ENCODE data around the gene NUPR1. TPM values are rescaled to one million over a fixed set of nuclear protein-coding genes. Genes with fewer than 3 reads are reported as not detected.
A peak's percentile ranks its signal among the peaks of the same experiment; 100 is the strongest.
"Not testable (repeated sequence)": the region's sequence is repeated elsewhere in the genome, so short reads cannot be mapped to it uniquely, and the experiment has no call there.

The NUPR1 gene
- polyA plus RNA-seq, 6 donors from 2014 or later, result not detected

DNA sequence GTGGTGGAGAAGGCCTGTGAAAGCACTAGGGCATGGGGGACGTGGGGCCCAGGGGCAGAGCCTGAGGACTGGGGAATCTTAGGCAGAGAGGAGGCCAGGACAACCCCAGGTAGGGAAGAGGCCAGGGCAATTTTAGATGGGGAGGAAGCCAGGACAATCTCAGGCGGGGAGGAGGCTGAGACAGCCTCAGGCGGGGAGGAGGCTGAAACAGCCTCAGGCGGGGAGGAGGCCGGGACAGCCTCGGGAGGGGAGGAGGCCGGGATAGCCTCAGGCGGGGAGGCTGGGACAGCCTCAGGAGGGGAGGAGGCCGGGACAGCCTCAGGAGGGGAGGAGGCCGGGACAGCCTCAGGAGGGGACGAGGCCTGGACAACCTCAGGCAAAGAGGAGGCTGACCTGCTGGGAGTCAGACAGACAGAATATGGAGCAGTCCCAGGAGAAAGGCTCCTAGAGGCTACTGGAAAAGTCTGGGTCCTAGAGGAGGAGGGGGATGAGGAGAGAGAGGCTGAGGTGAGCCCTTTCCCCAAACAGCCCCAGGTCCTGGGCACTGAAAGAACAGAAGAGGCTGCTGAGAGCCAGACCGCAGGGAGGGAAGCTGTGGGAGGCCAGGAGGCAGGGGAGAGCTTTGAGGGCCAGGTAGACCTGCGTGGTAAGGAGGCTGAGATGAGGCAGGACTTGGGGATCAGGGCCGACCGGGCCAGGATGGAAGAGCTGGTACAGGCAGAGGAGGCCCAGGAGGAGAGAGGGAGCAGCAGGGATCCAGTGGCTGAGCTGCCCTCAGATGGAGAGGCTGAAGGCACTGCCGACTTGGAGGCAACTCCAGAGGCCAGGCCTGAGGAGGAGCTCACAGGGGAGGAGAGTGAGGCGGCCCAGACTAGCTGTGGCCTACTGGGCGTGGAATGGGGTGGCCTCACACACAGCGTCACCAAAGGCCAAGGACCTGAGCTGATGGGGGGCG, 42.7 kb downstream of the NUPR1 start:
- DNase-seq (no peak), ATAC-seq (ENCODE audit: low read depth in 2 of 2) (no peak)
- Mint-ChIP-seq H3K27me3 (no peaks in the 10 kb centered on the region), H3K4me3 (peak overlapping the region in 3 of 8 donors; percentile 13 to 92 (median 53)), H3K27ac (peak overlapping the region; percentile 68 to 96 (median 88)), H3K4me1 (peaks cover 39 to 62% (median 44%) of the 10 kb centered on the region in 3 donors), H3K36me3 (peaks cover 0 to 3% of the 10 kb centered on the region in 2 donors), H3K9me3 (no peaks in the 10 kb centered on the region)

DNA sequence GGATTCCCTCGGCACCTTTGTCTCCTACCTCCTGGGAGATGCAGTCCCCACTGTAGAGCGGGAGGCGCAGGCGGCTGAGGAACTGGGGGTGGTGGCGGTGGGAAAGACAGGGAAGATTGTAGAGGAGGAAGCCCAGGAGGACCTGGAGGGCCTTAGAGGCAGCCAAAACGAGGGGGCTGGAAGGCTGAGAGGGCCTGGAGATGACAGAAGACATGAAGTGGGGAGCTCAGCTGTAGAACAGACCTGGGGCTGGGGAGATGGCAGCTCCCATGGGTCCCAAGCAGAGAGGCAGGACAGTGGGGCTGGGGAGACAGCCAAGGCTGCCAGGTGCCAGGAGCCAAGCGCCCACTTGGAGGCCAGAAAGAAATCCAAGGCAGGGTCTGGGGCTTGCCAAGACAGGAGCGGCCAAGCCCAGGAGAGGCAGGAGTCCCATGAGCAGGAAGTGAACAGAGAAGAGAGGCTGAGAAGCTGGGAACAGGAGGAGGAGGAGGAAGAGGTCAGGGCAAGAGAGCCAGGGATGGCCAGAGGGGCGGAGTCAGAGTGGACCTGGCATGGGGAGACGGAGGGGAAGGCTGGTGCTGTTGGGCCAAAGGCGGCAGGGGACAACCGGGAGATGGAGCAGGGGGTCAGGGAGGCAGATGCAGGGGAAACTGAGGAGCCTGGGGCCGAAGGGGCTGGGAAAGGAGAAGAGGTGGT, 43.5 kb downstream of the NUPR1 start:
- Mint-ChIP-seq H3K27ac (peak overlapping the region; percentile 78 to 98 (median 92)), H3K36me3 (peaks cover 0 to 3% of the 10 kb centered on the region in 2 donors), H3K4me3 (peak overlapping the region in 6 of 8 donors; percentile 76 to 92 (median 88)), H3K9me3 (no peaks in the 10 kb centered on the region), H3K27me3 (no peaks in the 10 kb centered on the region), H3K4me1 (peaks cover 39 to 59% (median 40%) of the 10 kb centered on the region in 3 donors)
- DNase-seq, result no peak
- ATAC-seq (ENCODE audit: low read depth in 2 of 2), result no peak

DNA sequence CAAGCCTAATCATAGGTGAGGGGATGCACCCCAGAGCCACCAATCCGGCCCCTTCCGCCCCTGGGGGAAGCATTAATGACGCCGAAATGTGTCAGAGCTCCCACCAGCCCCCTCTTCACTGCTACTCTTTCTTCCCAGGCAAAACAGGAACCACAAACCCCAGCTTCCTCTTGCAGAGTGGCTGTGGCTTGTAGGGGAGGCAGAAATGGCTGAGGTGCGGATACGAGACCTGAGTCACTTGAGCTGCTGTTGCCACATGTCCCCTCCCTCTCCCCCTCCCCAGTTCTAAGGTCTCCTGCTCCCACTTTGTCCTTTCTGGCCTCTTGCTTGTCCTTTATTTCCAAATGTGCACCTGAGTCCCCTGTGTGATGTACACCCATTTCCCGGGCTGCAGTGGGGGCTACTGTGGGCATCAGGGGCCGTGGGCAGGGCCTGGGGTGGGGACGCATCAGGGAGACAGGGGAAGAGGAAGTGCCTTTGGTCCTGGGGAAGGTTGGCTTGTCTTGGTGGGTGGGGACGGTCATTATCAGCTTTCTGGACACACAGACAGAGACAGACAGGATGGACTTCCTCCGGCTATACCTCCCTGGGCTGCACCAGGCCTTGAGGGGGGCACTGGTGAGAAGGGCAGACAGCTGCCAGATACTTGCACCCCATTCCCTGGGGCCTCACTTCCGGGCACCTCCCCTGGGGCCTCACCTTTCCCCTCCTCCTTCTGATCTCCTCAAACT, 44.5 kb downstream of the NUPR1 start, which contains the start of gene APOBR:
Gene APOBR, plus strand, starts transcription at position 523 of the 731 bp plus-strand sequence. Its CDS starts 39 bp downstream, at position 562.
- ATAC-seq (ENCODE audit: low read depth in 2 of 2) (peak; percentile 84), DNase-seq (peak; percentile 92)
- no peaks in the 10 kb centered on the region for H3K9me3 Mint-ChIP-seq
- H3K27ac Mint-ChIP-seq, result peak within 1 kb of the TSS; percentile 88 to 98 (median 96)
- no peaks in the 10 kb centered on the region for H3K27me3 Mint-ChIP-seq
- H3K36me3 Mint-ChIP-seq, result peaks cover 0 to 3% of the 10 kb centered on the region in 2 donors
- peak within 1 kb of the TSS; percentile 76 to 92 (median 87) for H3K4me3 Mint-ChIP-seq
- peaks cover 34 to 60% (median 35%) of the 10 kb centered on the region in 3 donors for H3K4me1 Mint-ChIP-seq

DNA sequence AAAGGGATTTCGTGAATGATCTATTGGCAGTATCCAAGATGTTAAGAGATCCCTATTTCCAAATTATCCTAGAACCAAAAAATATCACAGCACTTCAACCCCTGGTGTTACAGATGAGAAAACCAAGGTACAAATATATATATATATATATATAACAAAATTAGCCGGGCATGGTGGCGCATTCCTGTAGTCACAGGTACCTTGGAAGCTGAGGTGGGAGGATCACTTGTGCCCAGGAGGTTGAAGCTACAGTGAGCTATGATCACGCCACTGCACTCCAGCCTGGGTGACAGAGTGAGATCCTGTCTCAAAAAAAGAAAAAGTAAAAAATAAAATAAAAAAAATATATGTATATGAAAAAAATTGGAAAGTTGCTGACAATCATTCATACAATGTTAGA, 46.3 kb downstream of the NUPR1 start:
- no peak for ATAC-seq (ENCODE audit: low read depth in 2 of 2)
- peaks cover 2 to 3% of the 10 kb centered on the region in 2 donors for H3K36me3 Mint-ChIP-seq
- no peaks in the 10 kb centered on the region for H3K27me3 Mint-ChIP-seq
- DNase-seq, result no peak
- H3K4me3 Mint-ChIP-seq, result peak overlapping the region; percentile 94 to 100 (median 98)
- peak overlapping the region; percentile 99 to 100 (median 100) for H3K27ac Mint-ChIP-seq
- H3K9me3 Mint-ChIP-seq, result no peaks in the 10 kb centered on the region
- H3K4me1 Mint-ChIP-seq, result peaks cover 35 to 62% (median 37%) of the 10 kb centered on the region in 3 donors

DNA sequence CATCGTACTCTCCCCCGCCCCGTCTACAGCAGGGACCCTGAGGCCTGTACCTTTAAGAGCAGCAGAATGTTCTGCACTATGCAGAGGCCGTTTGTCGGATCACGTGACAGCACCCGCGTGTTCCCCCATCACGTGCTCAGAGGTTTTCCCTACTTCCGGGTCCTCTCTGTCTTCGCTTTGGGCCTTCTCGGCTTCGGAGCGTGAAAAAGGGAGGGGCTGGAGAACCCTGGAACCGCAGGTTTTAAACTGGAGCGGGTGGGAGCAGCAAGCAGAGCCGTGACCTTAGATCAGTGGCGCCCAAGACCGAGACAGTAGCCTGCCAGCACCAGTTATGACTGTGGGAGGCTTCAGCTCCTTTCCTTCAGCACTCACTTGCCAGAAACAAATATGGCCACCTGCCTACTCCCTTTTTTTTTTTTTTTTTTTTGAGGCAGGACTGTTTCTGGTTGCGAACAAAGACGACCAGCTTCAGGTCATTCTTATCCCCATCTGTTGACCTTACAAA, 46.8 kb downstream of the NUPR1 start, which contains the start of gene CLN3:
Gene CLN3, minus strand, starts transcription at position 105 of the 505 bp plus-strand sequence. CDS start 315 bp downstream, outside the sequence.
- H3K27ac Mint-ChIP-seq, result peak within 1 kb of the TSS; percentile 99 to 100 (median 100)
- peak; percentile 75 to 77 for ATAC-seq (ENCODE audit: low read depth in 2 of 2)
- peaks cover 35 to 57% (median 39%) of the 10 kb centered on the region in 3 donors for H3K4me1 Mint-ChIP-seq
- peaks cover 3 to 7% of the 10 kb centered on the region in 2 donors for H3K36me3 Mint-ChIP-seq
- peak within 1 kb of the TSS; percentile 94 to 100 (median 98) for H3K4me3 Mint-ChIP-seq
- peak; percentile 92 for DNase-seq
- no peaks in the 10 kb centered on the region for H3K27me3 Mint-ChIP-seq
- no peaks in the 10 kb centered on the region for H3K9me3 Mint-ChIP-seq

DNA sequence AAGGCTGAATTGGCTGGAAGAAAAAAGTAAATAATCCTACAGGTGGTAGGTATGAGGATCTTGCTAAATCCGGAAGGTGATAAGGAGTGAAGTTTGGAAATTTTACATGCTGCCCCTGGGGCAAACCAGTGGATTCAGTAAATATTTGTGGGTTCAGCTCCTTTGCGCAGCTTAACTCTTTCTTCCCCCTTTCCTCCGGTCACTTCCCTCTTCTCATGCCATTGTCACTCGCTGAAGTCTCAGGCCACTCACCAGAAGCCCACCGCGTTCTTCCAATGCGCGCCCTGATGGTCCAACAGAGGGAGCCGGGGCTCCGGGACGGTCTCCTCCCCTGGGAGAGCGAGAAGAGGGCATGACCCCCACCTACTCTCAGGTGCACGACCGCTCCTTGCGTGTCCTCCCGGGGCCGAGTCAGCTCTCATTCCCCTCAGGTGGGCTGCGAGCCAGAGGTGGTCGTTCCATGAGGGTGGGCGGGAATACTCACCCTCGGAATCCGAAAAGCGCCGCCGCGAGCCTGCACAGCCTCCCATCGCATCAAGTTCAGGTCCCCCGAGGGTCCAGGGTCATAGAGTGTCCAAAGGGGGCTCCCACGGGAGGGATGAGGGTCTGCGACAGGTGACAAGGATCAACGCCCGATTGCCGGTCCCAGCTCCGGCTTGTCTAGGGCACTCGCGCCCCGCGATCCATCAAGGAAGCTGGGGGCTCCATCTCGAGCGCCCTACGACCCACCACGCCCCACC, 47.4 kb downstream of the NUPR1 start:
- Mint-ChIP-seq H3K4me3 (peak overlapping the region; percentile 94 to 100 (median 98)), H3K27me3 (no peaks in the 10 kb centered on the region), H3K9me3 (no peaks in the 10 kb centered on the region), H3K4me1 (peaks cover 34 to 53% (median 35%) of the 10 kb centered on the region in 3 donors), H3K36me3 (peaks cover 3 to 10% of the 10 kb centered on the region in 2 donors), H3K27ac (peak overlapping the region; percentile 99 to 100 (median 100))
- DNase-seq (no peak), ATAC-seq (ENCODE audit: low read depth in 2 of 2) (no peak)

DNA sequence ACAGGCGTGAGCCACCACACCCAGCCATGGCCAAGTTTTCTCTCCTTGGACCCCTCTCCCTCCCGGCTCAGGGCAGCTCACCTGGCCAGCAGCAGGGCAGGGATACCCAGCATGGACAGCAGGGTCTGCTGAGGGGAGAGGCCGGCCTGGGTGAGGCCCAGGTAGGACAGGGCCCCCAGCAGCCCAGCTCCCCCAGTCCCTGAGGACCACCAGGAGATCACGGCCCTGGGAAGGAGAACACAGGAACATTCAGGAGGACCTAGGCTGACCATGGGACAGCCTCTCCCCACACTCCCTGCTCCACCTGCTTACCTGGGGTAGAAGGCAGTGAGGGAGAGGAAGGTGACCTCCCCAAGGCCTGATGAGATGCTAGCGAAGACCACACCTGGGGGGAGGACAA, 52.5 kb downstream of the NUPR1 start:
- ATAC-seq (ENCODE audit: low read depth in 2 of 2), result no peak
- Mint-ChIP-seq H3K36me3 (peaks cover 0 to 20% of the 10 kb centered on the region in 2 donors), H3K4me1 (peaks cover 10 to 18% (median 11%) of the 10 kb centered on the region in 3 donors)

DNA sequence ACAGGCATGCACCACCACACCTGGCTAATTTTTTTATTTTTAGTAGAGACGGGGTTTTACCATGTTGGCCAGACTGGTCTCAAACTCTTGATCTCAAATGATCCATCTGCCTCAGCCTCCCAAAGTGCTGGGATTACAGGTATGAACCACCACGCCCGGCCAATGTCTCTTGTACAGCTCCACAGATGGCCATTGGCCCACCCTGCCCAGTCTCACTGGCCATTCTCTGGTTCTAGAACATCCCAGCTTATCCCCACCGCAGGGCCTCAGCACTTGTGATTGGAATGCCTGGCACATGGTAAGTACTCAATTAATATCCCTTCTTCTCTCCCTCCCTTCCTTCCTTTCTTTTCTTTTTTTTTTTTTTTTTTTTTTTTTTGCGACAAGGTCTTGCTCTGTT, 55.4 kb downstream of the NUPR1 start:
- not testable (repeated sequence) for ATAC-seq (ENCODE audit: low read depth in 2 of 2); DNase-seq; H3K9me3 Mint-ChIP-seq; H3K4me1 Mint-ChIP-seq; H3K27me3 Mint-ChIP-seq; H3K4me3 Mint-ChIP-seq
- Mint-ChIP-seq H3K27ac (peak overlapping the region in 1 of 6 donors; percentile 53), H3K36me3 (peaks cover 0 to 22% of the 10 kb centered on the region in 2 donors)

More for the DNA sequence above, 52.5 kb downstream of the NUPR1 start:
- DNase-seq, result no peak
- H3K27ac Mint-ChIP-seq, result no peak overlapping the region
- H3K9me3 Mint-ChIP-seq, result no peaks in the 10 kb centered on the region
- no peak overlapping the region for H3K4me3 Mint-ChIP-seq
- H3K27me3 Mint-ChIP-seq, result no peaks in the 10 kb centered on the region

Other genes with a start within 250 kb of the NUPR1 start
- gene SBK1, start 246.4 kb downstream of the NUPR1 start, polyA plus RNA-seq (ENCODE audit: low read depth in 6 of 6), result under 1 TPM; 0.19 to 0.76 (median 0.41) TPM
- gene NPIPB6, start 175.5 kb downstream of the NUPR1 start, polyA plus RNA-seq (ENCODE audit: low read depth in 6 of 6), result under 1 TPM in 3 of 6 donors, not detected in 3; 0.17 to 0.48 (median 0.34) TPM
- gene EIF3CL, start 135.1 kb downstream of the NUPR1 start, polyA plus RNA-seq (ENCODE audit: low read depth in 6 of 6), result 10 to 100 TPM in 4 of 6 donors, 1 to 10 TPM in 2; 7.4 to 30.6 (median 23.4) TPM
- gene NPIPB7, start 66.6 kb downstream of the NUPR1 start, polyA plus RNA-seq (ENCODE audit: low read depth in 6 of 6), result under 1 TPM in 1 of 6 donors, not detected in 5; 0.24 TPM
- 10 to 100 TPM in 5 of 6 donors, 1 to 10 TPM in 1; 2.7 to 21.2 (median 17.6) TPM for gene CLN3, start 46.9 kb downstream of the NUPR1 start, polyA plus RNA-seq (ENCODE audit: low read depth in 6 of 6)
- under 1 TPM in 2 of 6 donors, not detected in 4; 0.08 to 0.13 TPM for gene APOBR, start 44.3 kb downstream of the NUPR1 start, polyA plus RNA-seq (ENCODE audit: low read depth in 6 of 6)
- not detected for gene IL27, start 32.1 kb downstream of the NUPR1 start, polyA plus RNA-seq (ENCODE audit: low read depth in 6 of 6)
- gene SGF29, start 14.9 kb upstream of the NUPR1 start, polyA plus RNA-seq (ENCODE audit: low read depth in 6 of 6), result 10 to 100 TPM; 35.1 to 66.2 (median 50.2) TPM
- under 1 TPM in 1 of 6 donors, not detected in 5; 0.20 TPM for gene SULT1A2, start 58.1 kb upstream of the NUPR1 start, polyA plus RNA-seq (ENCODE audit: low read depth in 6 of 6)
- 1 to 10 TPM in 3 of 6 donors, under 1 TPM in 2, not detected in 1; 0.90 to 3.6 (median 1.2) TPM for gene SULT1A1, start 71.1 kb upstream of the NUPR1 start, polyA plus RNA-seq (ENCODE audit: low read depth in 6 of 6)
- not detected for gene NPIPB8, start 99.1 kb upstream of the NUPR1 start, polyA plus RNA-seq (ENCODE audit: low read depth in 6 of 6)
- gene EIF3C, start 172.5 kb upstream of the NUPR1 start, polyA plus RNA-seq (ENCODE audit: low read depth in 6 of 6), result 100 to 1,000 TPM; 140 to 243 (median 203) TPM
- gene NPIPB9, start 212.8 kb upstream of the NUPR1 start, polyA plus RNA-seq (ENCODE audit: low read depth in 6 of 6), result 1 to 10 TPM in 1 of 6 donors, under 1 TPM in 4, not detected in 1; 0.29 to 1.1 (median 0.64) TPM

All from naive B cell (primary cell).